ENCODE results near the gene MYO15B. TPM values are rescaled to one million over a fixed set of nuclear protein-coding genes. Genes with fewer than 3 reads are reported as not detected.
A peak's percentile ranks its signal among the peaks of the same experiment; 100 is the strongest.

The MYO15B gene
- total RNA-seq, 2 experiments from 2014 or later = 8.9 to 19.2 TPM

- no peak for TF ChIP-seq EZH2phosphoT487 (IDR thresholded peaks at IDR 0.05; ENCODE audit: borderline replicate concordance, low read depth, low read length)
- TF ChIP-seq, protein P1, sequence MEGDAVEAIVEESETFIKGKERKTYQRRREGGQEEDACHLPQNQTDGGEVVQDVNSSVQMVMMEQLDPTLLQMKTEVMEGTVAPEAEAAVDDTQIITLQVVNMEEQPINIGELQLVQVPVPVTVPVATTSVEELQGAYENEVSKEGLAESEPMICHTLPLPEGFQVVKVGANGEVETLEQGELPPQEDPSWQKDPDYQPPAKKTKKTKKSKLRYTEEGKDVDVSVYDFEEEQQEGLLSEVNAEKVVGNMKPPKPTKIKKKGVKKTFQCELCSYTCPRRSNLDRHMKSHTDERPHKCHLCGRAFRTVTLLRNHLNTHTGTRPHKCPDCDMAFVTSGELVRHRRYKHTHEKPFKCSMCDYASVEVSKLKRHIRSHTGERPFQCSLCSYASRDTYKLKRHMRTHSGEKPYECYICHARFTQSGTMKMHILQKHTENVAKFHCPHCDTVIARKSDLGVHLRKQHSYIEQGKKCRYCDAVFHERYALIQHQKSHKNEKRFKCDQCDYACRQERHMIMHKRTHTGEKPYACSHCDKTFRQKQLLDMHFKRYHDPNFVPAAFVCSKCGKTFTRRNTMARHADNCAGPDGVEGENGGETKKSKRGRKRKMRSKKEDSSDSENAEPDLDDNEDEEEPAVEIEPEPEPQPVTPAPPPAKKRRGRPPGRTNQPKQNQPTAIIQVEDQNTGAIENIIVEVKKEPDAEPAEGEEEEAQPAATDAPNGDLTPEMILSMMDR (conservative IDR thresholded peaks at IDR 0.05; ENCODE audit: low read length) = peak; percentile 44
- H3K4me1 ChIP-seq (ENCODE audit: insufficient read depth, low read length, poor library complexity, severe bottlenecking) = no peaks in the 10 kb centered on the region
- no peak overlapping the region for H3K27ac ChIP-seq (ENCODE audit: low read depth, low read length, poor library complexity, severe bottlenecking)
- ChIA-PET CTCF (ENCODE audit: unreplicated experiment) (no interaction called here), POLR2A (no interaction called here)
- no peaks in the 10 kb centered on the region for H3K9me3 ChIP-seq (ENCODE audit: low read length)
- no peaks in the 10 kb centered on the region for H3K36me3 ChIP-seq (ENCODE audit: insufficient read depth, low read length)
- no peak overlapping the region for H3K4me3 ChIP-seq (ENCODE audit: low read depth, low read length, poor library complexity, severe bottlenecking)
- no peak overlapping the region for H3K4me2 ChIP-seq (ENCODE audit: low read length)
- H3K79me2 ChIP-seq (ENCODE audit: insufficient read depth, low read depth, low read length) = no peaks in the 10 kb centered on the region
- intact Hi-C loops (cut with micrococcal nuclease; ENCODE audit: unreplicated experiment) = no loop called here
- no peak overlapping the region for H2AFZ ChIP-seq (ENCODE audit: low read length)
- no peak for DNase-seq (ENCODE audit: low spot score)
- no peaks in the 10 kb centered on the region for H4K20me1 ChIP-seq (ENCODE audit: insufficient read depth, low read length)
- no peaks in the 10 kb centered on the region for H3K9me2 ChIP-seq (ENCODE audit: insufficient read depth, low read length)
- no TSS peak for BruUV-seq (replicated peaks)
Measured at GRCh38 chr17:75614556-75615270, 27.1 kb downstream of the MYO15B start.

DNA sequence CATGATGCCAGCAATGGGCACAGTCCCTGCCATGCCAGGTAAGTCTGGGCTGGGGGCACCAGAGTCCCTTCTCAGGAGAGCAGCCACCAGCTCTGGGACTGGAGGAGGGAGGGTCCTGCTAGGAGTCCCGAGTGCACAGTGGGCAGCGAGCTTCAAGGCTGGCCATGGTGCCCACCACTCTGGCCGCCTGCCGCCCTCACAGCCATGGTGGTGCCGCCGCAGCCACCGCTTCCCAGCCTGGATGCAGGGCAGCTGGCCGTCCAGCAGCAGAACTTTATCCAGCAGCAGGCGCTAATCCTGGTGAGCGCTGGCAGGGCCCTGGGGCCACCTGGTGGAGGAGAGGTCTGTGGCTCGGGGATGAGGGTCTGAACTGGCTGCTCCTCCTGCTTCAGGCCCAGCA lies 27.7 kb downstream of the MYO15B start:
- H3K79me2 ChIP-seq (ENCODE audit: insufficient read depth, low read depth, low read length) = no peaks in the 10 kb centered on the region
- no peaks in the 10 kb centered on the region for H3K9me2 ChIP-seq (ENCODE audit: insufficient read depth, low read length)
- H4K20me1 ChIP-seq (ENCODE audit: insufficient read depth, low read length) = no peaks in the 10 kb centered on the region
- no TSS peak for BruUV-seq (replicated peaks)
- TF ChIP-seq, protein P1 (conservative IDR thresholded peaks at IDR 0.05; ENCODE audit: low read length) = no peak; the same call in 1 of the 2 replicates
- TF ChIP-seq EZH2phosphoT487 (IDR thresholded peaks at IDR 0.05; ENCODE audit: borderline replicate concordance, low read depth, low read length) = no peak
- H3K4me1 ChIP-seq (ENCODE audit: insufficient read depth, low read length, poor library complexity, severe bottlenecking) = no peaks in the 10 kb centered on the region
- H3K4me3 ChIP-seq (ENCODE audit: low read depth, low read length, poor library complexity, severe bottlenecking) = no peak overlapping the region
- ChIA-PET CTCF (ENCODE audit: unreplicated experiment) (no interaction called here), POLR2A (no interaction called here)
- H3K36me3 ChIP-seq (ENCODE audit: insufficient read depth, low read length) = no peaks in the 10 kb centered on the region
- DNase-seq (ENCODE audit: low spot score) = no peak
- intact Hi-C loops (cut with micrococcal nuclease; ENCODE audit: unreplicated experiment) = no loop called here
- no peak overlapping the region for H2AFZ ChIP-seq (ENCODE audit: low read length)
- no peak overlapping the region for H3K4me2 ChIP-seq (ENCODE audit: low read length)
- H3K27ac ChIP-seq (ENCODE audit: low read depth, low read length, poor library complexity, severe bottlenecking) = no peak overlapping the region
- no peaks in the 10 kb centered on the region for H3K9me3 ChIP-seq (ENCODE audit: low read length)

DNA sequence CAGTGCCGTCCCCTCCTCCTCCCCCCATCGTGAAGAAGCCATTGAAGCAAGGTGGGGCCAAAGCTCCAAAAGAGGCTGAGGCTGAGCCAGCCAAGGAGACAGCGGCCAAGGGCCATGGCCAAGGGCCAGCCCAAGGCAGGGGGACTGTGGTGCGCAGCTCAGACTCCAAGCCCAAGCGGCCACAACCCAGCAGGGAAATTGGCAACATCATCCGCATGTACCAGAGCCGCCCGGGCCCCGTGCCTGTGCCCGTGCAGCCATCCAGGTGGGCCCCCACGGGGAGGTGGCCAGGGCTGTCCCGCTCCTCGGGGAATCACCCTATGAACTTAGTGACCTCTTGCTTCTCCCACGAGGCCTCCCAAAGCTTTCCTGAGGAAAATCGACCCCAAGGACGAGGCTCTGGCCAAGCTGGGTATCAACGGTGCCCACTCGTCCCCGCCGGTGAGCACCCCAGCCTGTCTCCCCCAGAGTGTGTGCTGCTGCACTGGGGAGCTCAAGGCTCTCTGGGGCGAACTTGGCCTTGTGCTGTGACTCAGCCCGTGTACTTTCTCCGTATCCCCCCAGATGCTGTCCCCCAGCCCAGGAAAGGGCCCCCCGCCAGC lies 29.0 kb downstream of the MYO15B start:
- no peaks in the 10 kb centered on the region for H4K20me1 ChIP-seq (ENCODE audit: insufficient read depth, low read length)
- POLR2A ChIA-PET = interaction anchor here (0.7 to 1.0 kb wide), 2 partner anchors 42 to 163 kb away, joined by 3 to 4 read pairs; a partner anchor contains a TSS
- BruUV-seq (replicated peaks) = no TSS peak

More for the DNA sequence above, 29.0 kb downstream of the MYO15B start:
- intact Hi-C loops (cut with micrococcal nuclease; ENCODE audit: unreplicated experiment) = no loop called here
- no peaks in the 10 kb centered on the region for H3K4me1 ChIP-seq (ENCODE audit: insufficient read depth, low read length, poor library complexity, severe bottlenecking)
- H3K9me3 ChIP-seq (ENCODE audit: low read length) = no peaks in the 10 kb centered on the region
- H3K9me2 ChIP-seq (ENCODE audit: insufficient read depth, low read length) = no peaks in the 10 kb centered on the region
- H3K36me3 ChIP-seq (ENCODE audit: insufficient read depth, low read length) = no peaks in the 10 kb centered on the region
- TF ChIP-seq, protein P1 (conservative IDR thresholded peaks at IDR 0.05; ENCODE audit: low read length) = no peak
- H3K4me2 ChIP-seq (ENCODE audit: low read length) = no peak overlapping the region
- no peak overlapping the region for H3K27ac ChIP-seq (ENCODE audit: low read depth, low read length, poor library complexity, severe bottlenecking)
- H3K4me3 ChIP-seq (ENCODE audit: low read depth, low read length, poor library complexity, severe bottlenecking) = no peak overlapping the region
- H2AFZ ChIP-seq (ENCODE audit: low read length) = no peak overlapping the region
- CTCF ChIA-PET (ENCODE audit: unreplicated experiment) = interaction anchor here (0.6 to 1.0 kb wide), 2 partner anchors 131 to 146 kb away, joined by 5 to 16 read pairs; no protein-coding TSS in a partner anchor
- no peaks in the 10 kb centered on the region for H3K79me2 ChIP-seq (ENCODE audit: insufficient read depth, low read depth, low read length)
- DNase-seq (ENCODE audit: low spot score) = no peak

Data from OCI-LY7 (cell line).